Right renal cortex interstitium (tissue), 3 donors: ENCODE measurements around the gene HAGHL. TPM values are rescaled to one million over a fixed set of nuclear protein-coding genes. Genes with fewer than 3 reads are reported as not detected.

Experiments
- DNase-seq, 3 donors: peaks; one replicate each; pipeline ENCODE4 v3.0.0-alpha.2; 2013; ENCODE audit warnings: low read depth in 3 of 3, low spot score in 2 of 3
- polyA plus RNA-seq, 3 donors: library from polyadenylated mRNA; unstranded; fragments of 120-200 nt; gene quantifications; one replicate each; pipeline ENCODE4 v1.2.1, GENCODE V29; 2013; ENCODE audit not compliant: insufficient read length in 3 of 3

HAGHL gene
- polyA plus RNA-seq, 3 donors = 3.4 to 4.0 (median 3.8) TPM

DNA sequence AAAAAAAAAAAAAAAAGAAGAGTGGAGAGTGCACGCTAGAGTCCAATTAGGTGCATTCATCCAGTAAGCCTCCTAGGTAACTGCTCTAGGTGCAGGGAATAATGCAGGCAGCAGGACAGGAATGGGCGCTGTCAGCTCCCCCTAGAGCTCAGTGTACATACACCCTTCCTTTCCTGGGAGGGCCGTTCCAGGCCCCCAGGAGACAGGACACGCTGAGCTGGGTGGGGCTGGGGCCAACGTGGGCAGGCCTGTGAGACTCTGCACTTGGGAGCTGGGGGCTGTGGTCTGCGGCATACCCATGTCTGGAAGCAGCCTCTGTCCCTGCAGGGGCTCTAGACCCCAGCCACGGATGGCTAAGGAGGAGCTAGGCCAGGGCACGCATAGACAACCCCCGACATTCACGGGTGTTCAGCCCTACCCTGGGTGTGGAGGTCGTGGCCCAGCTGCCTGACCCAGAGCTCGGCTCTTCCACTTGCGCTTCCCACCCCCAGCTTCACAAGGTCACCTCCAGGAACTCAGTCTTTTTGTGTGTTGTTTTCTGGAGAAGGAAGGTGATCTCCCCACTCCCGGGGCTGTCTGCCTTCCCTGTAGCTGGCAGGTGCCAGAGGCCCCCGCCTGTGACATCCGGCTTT lies 7.0 kb upstream of the HAGHL start:
- no peak for DNase-seq

- DNase-seq = no peak
Measured at GRCh38 chr16:720447-720989, 6.4 kb upstream of the HAGHL start.

DNA sequence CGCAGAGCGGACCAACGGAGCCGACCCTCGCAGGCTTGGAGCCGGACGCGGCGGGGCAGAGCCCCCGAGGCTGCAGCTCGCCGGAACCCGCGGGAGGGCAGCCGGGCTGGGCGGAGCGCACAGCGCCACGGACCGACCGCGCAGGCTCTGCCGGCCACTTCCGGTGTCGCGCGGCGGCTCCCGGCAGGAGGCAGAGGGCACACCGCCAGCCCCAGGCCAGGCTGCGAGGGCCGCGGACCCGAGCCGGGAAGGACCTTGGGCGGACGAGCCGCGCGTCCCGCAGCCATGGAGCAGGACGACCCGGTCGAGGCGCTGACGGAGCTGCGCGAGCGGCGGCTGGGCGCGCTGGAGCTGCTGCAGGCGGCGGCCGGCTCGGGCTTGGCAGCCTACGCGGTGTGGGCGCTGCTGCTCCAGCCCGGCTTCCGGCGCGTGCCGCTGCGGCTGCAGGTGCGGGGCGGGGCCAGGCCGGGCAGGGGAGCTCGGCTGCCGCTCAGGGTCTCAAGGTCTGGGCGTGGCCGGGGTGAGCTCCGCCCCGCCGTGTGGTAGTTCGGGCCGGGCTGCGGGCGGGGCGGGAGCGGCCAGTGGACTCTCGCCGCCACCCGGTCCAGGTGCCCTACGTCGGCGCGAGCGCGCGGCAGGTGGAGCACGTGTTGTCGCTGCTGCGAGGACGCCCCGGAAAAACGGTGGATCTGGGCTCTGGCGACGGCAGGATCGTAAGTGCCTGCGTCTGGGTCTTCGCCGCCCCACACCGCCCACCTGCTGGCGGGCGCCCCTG lies 5.7 kb upstream of the HAGHL start, which contains the start of gene ANTKMT:
TSS of gene ANTKMT (plus strand) at position 157 of the 775 bp plus-strand sequence. CDS start at position 286, 129 bp downstream.
- peak in 1 of 3 donors; percentile 68 for DNase-seq

DNA sequence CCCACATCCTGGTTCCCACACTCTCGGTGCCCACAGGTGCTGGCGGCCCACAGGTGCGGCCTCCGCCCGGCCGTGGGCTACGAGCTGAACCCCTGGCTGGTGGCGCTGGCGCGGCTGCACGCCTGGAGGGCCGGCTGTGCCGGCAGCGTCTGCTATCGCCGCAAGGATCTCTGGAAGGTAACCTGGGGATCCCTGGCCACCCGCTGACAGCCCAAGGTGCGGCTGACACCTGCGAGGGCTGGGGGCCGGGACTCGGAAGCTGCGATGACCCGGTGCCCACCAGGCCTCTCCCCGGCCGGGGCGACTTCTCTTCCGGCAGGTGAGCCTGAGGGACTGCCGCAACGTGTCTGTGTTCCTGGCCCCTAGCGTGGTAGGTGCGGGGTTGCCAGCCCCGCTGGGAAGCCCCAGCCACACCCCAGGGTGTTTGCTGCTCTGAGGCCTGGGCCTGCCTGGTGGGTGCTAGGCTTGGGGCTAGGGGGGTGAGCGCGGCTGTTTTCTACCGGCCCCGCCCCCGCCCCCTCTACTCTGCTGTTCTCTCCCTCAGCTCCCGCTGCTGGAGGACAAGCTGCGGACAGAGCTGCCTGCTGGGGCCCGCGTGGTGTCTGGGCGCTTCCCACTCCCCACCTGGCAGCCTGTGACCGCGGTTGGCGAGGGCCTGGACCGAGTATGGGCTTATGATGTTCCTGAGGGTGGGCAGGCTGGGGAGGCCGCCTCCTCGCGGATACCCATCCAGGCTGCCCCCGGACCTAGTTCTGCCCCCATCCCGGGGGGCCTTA lies 5.0 kb upstream of the HAGHL start:
- no peak for DNase-seq

DNA sequence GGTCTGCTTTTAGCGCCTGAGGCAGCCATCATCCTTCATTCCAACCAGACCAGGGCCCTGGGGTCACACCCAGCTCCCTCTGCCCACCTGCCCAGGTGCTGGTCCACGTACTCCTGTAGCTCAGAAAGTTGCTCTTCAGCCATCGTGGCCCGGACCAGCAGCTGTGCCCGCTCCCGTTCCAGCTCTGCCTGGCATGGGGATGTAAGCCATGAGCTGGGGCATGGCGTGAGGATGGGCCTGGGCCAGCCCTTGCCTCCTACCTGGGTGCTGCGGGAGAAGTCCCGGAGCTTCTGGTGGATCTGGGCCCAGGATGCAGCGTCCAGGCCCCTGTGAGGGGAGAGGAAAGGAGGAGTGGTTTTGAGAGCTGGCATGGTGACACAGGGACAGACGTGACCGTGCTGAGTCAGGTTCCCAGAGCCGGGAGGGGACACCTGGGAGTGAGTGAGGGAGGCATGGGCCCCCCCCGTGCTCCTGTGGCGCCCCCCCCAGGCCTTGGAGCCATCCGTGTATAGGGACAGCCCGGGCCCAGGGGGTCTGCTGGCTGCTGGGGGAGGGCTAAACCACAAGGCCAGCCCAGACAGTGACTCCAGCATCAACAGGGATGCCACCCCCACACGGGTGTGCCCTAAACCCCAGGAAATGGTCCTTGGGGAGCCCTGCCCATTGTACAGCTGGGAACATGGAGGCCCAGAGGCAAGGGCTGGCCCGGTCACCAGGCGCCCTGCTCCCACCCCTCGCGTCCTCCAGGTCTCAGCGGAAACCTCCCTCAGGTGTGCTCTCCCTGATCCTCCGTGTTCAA lies 3.9 kb upstream of the HAGHL start:
- DNase-seq = no peak

DNA sequence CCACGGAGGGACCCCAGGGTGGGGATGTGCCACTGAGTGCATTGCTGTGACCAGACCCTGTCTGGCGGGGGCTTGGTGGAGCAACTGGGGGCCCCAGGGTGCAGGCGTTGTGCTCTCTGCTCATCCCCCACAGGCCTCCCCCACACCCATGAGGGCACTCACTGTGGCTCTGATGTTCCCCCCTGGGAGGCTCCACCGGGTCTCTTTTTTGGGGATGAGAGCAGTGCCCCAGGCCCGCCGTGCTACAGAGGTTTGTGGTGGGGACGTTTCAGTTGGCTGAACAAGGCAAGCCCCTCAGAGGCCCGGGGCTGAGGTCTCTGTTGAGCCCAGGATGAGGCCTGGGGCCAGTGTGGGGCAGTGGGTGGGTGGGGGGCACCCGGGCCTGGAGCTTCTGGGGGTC lies 3.2 kb upstream of the HAGHL start:
- DNase-seq = no peak

DNA sequence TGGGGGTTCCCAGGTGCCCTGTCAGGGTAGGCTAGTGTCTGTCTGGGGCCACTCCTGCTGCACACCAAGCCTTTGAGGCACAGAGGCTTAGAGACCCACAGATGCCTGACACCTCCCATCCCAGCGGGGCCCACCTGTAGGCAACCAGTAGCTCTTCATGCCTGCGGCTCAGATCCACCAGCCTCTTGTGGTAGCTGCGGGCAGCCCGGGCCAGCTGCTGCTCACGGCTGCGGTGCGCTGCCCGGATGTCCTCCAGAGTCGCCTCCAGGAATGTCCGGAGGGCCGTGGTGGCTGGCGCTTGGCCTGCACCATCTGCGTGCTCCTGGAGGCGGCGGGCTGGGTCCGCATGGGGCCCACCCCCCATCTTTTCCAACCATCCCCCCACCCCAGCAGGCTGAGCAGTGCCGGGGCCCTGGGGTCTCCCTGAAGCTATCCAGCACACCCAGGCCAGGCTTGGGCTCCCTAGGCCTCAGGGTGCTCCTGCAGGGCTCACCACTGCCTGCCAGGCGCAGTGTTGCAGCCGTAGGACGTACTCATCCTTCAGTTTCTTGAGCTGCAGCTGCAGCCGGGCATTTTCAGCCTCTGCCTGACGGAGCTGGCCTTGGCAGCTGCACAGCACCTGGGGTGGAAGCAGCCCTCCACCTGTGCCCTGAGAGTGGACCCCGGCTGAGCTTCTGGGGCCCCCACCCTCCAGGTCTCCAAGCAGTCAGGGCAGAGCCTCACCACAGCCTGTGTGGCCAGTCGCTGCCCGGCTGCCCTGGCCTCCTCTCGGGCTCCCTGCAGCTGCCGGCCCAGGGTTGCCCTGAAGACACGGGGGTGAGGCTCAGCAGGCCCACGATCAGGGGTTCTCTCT lies 2.5 kb upstream of the HAGHL start:
- no peak for DNase-seq

DNA sequence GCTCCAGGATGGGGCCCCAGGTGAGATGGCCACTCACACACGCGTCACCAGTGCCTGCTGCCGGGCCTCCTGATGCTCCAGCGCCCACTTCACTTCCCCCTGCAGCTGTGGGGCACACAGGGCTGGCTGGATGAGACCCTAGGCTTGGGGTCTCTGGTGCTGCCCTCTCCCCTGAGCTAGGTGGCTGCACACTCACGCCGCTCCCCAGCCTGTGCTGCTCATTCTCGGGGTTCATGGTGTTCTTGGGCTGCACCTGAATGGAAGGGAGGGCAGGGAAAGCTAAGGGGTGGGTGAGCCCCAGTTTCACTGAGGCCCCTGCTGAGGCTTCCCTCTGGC lies 1.9 kb upstream of the HAGHL start:
- DNase-seq = no peak

DNA sequence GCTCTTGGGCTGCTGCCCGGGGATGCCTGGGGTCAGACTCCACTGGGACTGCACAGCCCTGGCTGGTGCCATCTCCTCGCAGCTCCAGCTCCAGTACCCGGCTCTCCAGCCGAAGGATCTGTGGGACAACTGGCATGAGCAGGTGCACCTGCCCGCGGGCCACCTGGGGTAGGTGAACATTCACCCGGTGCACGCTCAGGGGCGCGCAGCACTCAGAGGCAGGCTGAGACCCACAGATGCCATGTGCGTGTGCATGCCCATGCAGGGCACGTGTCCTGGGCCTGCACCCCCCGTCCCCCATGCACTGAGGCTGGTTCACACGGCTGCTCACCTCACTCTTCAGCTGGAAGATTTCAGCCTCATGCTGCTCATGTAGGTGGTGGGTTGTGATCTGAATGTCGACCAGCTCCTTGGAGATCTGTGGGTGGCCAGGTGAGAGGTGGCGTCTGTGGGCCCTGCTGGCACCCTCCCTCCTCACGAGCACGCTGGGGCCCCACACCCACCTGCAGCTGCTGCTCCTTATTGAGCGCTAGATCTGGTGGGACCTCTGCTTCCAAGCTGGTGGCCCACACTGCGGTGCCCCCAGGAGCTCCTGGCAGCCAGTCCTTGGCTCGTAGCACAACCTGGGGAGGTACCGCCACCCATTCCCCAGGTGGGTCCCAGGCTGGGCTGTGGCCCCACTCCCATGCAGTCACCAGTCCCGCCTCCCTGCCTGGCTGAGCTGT lies 1.3 kb upstream of the HAGHL start:
- no peak for DNase-seq

DNA sequence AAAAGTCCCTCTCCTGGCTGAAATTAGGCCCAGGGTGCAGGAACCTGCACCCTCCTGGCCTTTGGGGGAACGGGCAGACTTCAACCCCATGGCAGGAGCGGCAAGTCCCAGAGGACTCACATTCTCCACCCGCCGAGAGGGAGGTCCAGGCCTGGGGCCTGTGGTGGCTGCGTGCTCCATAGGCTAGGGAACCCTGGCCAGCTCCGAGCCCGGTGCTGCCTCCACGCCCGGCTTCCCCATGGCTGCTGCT lies 793 bp upstream of the HAGHL start:
- no peak for DNase-seq

DNA sequence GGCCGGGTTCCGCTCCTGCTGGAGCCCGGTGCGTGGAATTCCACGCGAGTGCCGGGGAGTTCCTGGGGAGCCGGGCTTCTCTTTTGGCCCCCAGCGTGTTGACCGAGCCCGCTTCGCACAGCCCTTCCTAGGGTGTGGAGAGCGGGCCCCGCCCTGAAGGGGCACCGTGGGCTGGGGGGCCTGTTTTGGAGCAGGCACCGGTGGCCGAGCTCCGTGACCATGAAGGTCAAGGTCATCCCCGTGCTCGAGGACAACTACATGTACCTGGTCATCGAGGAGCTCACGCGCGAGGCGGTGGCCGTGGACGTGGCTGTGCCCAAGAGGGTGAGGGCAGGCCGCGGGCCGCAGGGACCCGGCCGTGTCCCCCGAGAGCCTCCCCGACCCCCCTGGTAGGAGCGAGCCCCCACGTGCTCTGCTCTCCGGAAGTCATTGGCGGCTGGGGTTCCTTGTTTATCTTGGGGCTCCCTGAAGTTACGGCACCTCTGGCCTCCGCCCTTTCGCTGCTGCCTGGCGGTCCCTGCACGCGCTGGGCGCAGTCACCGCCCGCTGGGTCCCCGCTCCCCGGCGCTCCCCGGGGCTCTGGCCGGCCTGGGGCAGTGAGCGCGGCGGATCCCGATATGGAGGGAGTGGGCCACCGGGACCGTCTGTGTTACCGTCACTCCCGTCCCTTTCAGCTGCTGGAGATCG lies 528 bp downstream of the HAGHL start:
- no peak for DNase-seq

GRCh38 chr16:728131-728889 lies 1.4 kb downstream of the HAGHL start:
- DNase-seq = no peak

GRCh38 chr16:728890-729744 lies 2.2 kb downstream of the HAGHL start:
- DNase-seq = no peak

GRCh38 chr16:729768-730665 lies 3.1 kb downstream of the HAGHL start:
- no peak for DNase-seq

GRCh38 chr16:730666-731509 lies 4.0 kb downstream of the HAGHL start:
- DNase-seq = no peak
